WTC11 (cell line): Measurements from ENCODE around the gene EHBP1L1. TPM values are rescaled to one million over a fixed set of nuclear protein-coding genes. Genes with fewer than 3 reads are reported as not detected.

ENCODE experiments used
- ATAC-seq: fragments of 200-7000 bp; cut with Tn5 transposase; 2 replicates; pipeline ENCODE4 v1.10.0; 2021; ENCODE audit warnings: mild to moderate bottlenecking, moderate library complexity
- CTCF ChIA-PET: fragments of 300-600 bp; sonication (Branson Sonifier 250); formaldehyde crosslinking; loops from one replicate; lab custom pipeline; 2021; ENCODE audit warnings: antibody characterized with exemption; lab: Charles Lee
- POLR2A ChIA-PET: fragments of 350-600 bp; sonication (Branson Sonifier 250); formaldehyde crosslinking; loops from one replicate; lab custom pipeline; 2021; ENCODE audit warnings: antibody characterized with exemption; lab: Charles Lee
- DNase-seq: peaks from one replicate; pipeline ENCODE4 v3.0.0; 2021; ENCODE audit warnings: low spot score
- H3K27ac Mint-ChIP-seq: 2 replicates; pipeline ENCODE4 v1.8.0; 2021; ENCODE audit warnings: mixed read lengths
- H3K27me3 Mint-ChIP-seq: 2 replicates; pipeline ENCODE4 v1.8.0; 2021; ENCODE audit warnings: low read depth, mild to moderate bottlenecking, moderate library complexity, mixed read lengths
- H3K36me3 Mint-ChIP-seq: 2 replicates; pipeline ENCODE4 v1.8.0; 2021; ENCODE audit warnings: mixed read lengths
- H3K4me1 Mint-ChIP-seq: 2 replicates; pipeline ENCODE4 v1.8.0; 2022; ENCODE audit warnings: mixed read lengths
- H3K4me3 Mint-ChIP-seq: 2 replicates; pipeline ENCODE4 v1.8.0; 2021; ENCODE audit warnings: mild to moderate bottlenecking, moderate library complexity, mixed read lengths
- H3K9me3 Mint-ChIP-seq: 2 replicates; pipeline ENCODE4 v1.8.0; 2021; ENCODE audit warnings: mixed read lengths
- ATF2 ChIP-seq: sonication (generic); formaldehyde crosslinking; IDR thresholded peaks from 2 replicates; pipeline ENCODE4 v1.8.1; 2022; ENCODE audit warnings: low read depth, missing genetic modification reagents, borderline replicate concordance
- CREM ChIP-seq: sonication (generic); formaldehyde crosslinking; IDR thresholded peaks from 2 replicates; pipeline ENCODE4 v1.8.1; 2022; ENCODE audit warnings: mild to moderate bottlenecking, missing genetic modification reagents, moderate library complexity
- E2F1 ChIP-seq: sonication (generic); formaldehyde crosslinking; IDR thresholded peaks from 2 replicates; pipeline ENCODE4 v1.8.0; 2022; ENCODE audit warnings: mild to moderate bottlenecking, missing genetic modification reagents
- ELF4 ChIP-seq: sonication (generic); formaldehyde crosslinking; IDR thresholded peaks from 2 replicates; pipeline ENCODE4 v1.8.1; 2022; ENCODE audit warnings: low read depth, mild to moderate bottlenecking, moderate library complexity, missing genetic modification reagents
- ETV6 ChIP-seq: sonication (generic); formaldehyde crosslinking; IDR thresholded peaks from 2 replicates; pipeline ENCODE4 v1.8.1; 2022; ENCODE audit warnings: mild to moderate bottlenecking, missing genetic modification reagents
- GABPB1 ChIP-seq: sonication (generic); formaldehyde crosslinking; IDR thresholded peaks from 2 replicates; pipeline ENCODE4 v1.8.1; 2023; ENCODE audit warnings: mild to moderate bottlenecking, missing genetic modification reagents
- SMAD4 ChIP-seq: sonication (generic); formaldehyde crosslinking; IDR thresholded peaks from 2 replicates; pipeline ENCODE4 v1.8.0; 2022; ENCODE audit warnings: mild to moderate bottlenecking, missing genetic modification reagents
- SOX15 ChIP-seq: fragments of 250-450 bp; sonication (Bioruptor Pico); IDR thresholded peaks from 2 replicates; pipeline ENCODE4 v1.9.0; 2021; ENCODE audit warnings: mild to moderate bottlenecking
- ZBTB21 ChIP-seq: sonication (generic); formaldehyde crosslinking; IDR thresholded peaks from 2 replicates; pipeline ENCODE4 v1.8.1; 2023; ENCODE audit warnings: mild to moderate bottlenecking, missing genetic modification reagents, borderline replicate concordance
- ZNF232 ChIP-seq: sonication (generic); formaldehyde crosslinking; IDR thresholded peaks from 2 replicates; pipeline ENCODE4 v1.8.0; 2022; ENCODE audit warnings: mild to moderate bottlenecking, missing genetic modification reagents
- total RNA-seq: library from RNA; stranded (reverse); gene quantifications from 3 replicates; pipeline ENCODE4 v1.2.3, GENCODE V29; 2021
- TF ChIP-seq, protein P1 (sequence below): sonication (generic); formaldehyde crosslinking; IDR thresholded peaks from 2 replicates; pipeline ENCODE4 v1.8.0; 2022; ENCODE audit warnings: mild to moderate bottlenecking, missing genetic modification reagents
- TF ChIP-seq, protein P2 (sequence below): fragments of 250-450 bp; sonication (Bioruptor Pico); conservative IDR thresholded peaks from 2 replicates; pipeline ENCODE4 v1.9.0; 2021; ENCODE audit warnings: mild to moderate bottlenecking
- TF ChIP-seq, protein P3 (sequence below): sonication (generic); formaldehyde crosslinking; IDR thresholded peaks from 2 replicates; pipeline ENCODE4 v1.8.1; 2022; ENCODE audit warnings: mild to moderate bottlenecking, missing genetic modification reagents, moderate library complexity, borderline replicate concordance
- TF ChIP-seq, protein P4 (sequence below): fragments of 200-600 bp; IDR thresholded peaks from 2 replicates; pipeline ENCODE4 v1.8.0; 2022; ENCODE audit warnings: antibody characterized with exemption
- TF ChIP-seq, protein P5 (sequence below): sonication (generic); formaldehyde crosslinking; IDR thresholded peaks from 2 replicates; pipeline ENCODE4 v1.8.1; 2023; ENCODE audit warnings: mild to moderate bottlenecking, missing genetic modification reagents, borderline replicate concordance

The EHBP1L1 gene
- total RNA-seq, 1 experiment from 2014 or later = 11.8 TPM

DNA sequence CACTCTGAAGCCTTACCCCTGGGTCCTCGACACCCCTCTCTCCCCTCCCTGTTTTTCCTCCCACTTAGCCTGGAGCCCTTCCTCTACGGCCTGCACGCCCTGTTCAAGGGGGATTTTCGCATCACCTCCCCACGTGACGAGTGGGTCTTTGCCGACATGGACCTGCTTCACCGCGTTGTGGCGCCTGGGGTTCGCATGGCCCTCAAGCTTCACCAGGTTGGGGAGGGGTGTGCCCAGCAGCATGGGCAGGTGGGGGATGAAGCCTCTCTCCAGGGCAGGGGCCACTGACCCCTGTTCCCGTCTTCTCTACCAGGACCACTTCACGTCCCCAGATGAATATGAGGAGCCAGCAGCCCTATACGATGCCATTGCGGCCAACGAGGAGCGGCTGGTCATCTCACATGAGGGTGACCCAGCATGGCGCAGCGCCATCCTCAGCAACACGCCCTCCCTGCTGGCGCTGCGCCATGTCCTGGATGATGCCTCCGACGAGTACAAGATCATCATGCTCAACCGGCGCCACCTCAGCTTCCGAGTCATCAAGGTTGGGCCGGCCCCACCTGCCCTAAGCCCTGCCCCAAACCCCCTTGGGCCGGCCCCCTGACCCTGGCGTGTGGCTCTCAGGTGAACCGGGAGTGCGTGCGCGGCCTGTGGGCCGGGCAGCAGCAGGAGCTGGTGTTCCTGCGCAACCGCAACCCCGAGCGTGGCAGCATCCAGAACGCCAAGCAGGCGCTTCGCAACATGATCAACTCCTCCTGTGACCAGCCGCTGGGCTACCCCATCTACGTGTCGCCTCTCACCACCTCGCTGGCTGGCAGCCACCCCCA lies 59.3 kb downstream of the EHBP1L1 start:
- no peak overlapping the region for H3K27ac Mint-ChIP-seq
- peaks cover 14% of the 10 kb centered on the region for H3K36me3 Mint-ChIP-seq
- H3K4me1 Mint-ChIP-seq = peaks cover 16% of the 10 kb centered on the region
- ChIA-PET POLR2A (no interaction called here), CTCF (no interaction called here)
- no peak overlapping the region for H3K4me3 Mint-ChIP-seq
- TF ChIP-seq E2F1 (CRISPR knock-in tag) (no peak), ZNF232 (CRISPR knock-in tag) (no peak), SOX15 (no peak), GABPB1 (CRISPR knock-in tag) (no peak), CREM (no peak), ETV6 (no peak), ELF4 (no peak), SMAD4 (no peak), ATF2 (no peak), ZBTB21 (no peak)
- TF ChIP-seq, protein P1, sequence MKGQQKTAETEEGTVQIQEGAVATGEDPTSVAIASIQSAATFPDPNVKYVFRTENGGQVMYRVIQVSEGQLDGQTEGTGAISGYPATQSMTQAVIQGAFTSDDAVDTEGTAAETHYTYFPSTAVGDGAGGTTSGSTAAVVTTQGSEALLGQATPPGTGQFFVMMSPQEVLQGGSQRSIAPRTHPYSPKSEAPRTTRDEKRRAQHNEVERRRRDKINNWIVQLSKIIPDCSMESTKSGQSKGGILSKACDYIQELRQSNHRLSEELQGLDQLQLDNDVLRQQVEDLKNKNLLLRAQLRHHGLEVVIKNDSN (CRISPR knock-in tag) = no peak
- TF ChIP-seq, protein P2, sequence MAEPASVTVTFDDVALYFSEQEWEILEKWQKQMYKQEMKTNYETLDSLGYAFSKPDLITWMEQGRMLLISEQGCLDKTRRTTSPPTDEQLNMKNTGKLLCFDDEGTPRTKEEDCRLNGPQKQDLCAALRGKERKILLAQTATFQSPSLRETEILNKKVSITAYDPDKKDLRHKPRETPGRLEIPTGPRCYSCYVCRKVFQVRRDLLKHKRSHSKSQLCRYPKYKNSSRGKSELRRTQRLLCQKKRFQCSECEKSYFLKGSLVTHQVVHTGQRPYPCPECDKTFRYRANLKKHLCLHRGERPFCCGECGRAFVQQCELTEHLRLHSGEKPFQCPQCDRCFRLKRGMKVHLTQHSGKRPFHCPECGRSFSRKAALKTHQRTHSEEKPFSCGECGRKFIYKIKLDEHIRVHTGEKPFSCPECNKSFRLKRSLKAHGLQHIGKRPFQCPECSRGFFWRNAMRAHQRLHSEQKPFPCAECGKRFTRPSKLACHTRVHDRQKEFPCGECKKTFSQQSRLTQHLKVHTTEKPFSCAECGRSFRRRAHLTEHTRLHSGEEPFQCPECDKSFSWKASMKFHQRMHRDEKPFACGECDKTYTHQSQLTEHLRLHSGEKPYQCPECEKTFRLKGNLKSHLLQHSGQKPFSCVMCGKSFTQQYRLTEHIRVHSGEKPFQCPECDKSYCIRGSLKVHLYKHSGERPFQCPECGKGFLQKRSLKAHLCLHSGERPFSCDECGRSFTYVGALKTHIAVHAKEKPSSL (CRISPR knock-in tag) = no peak
- TF ChIP-seq, protein P3, sequence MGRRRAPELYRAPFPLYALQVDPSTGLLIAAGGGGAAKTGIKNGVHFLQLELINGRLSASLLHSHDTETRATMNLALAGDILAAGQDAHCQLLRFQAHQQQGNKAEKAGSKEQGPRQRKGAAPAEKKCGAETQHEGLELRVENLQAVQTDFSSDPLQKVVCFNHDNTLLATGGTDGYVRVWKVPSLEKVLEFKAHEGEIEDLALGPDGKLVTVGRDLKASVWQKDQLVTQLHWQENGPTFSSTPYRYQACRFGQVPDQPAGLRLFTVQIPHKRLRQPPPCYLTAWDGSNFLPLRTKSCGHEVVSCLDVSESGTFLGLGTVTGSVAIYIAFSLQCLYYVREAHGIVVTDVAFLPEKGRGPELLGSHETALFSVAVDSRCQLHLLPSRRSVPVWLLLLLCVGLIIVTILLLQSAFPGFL = no peak
- TF ChIP-seq, protein P4, sequence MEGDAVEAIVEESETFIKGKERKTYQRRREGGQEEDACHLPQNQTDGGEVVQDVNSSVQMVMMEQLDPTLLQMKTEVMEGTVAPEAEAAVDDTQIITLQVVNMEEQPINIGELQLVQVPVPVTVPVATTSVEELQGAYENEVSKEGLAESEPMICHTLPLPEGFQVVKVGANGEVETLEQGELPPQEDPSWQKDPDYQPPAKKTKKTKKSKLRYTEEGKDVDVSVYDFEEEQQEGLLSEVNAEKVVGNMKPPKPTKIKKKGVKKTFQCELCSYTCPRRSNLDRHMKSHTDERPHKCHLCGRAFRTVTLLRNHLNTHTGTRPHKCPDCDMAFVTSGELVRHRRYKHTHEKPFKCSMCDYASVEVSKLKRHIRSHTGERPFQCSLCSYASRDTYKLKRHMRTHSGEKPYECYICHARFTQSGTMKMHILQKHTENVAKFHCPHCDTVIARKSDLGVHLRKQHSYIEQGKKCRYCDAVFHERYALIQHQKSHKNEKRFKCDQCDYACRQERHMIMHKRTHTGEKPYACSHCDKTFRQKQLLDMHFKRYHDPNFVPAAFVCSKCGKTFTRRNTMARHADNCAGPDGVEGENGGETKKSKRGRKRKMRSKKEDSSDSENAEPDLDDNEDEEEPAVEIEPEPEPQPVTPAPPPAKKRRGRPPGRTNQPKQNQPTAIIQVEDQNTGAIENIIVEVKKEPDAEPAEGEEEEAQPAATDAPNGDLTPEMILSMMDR = no peak
- TF ChIP-seq, protein P5, sequence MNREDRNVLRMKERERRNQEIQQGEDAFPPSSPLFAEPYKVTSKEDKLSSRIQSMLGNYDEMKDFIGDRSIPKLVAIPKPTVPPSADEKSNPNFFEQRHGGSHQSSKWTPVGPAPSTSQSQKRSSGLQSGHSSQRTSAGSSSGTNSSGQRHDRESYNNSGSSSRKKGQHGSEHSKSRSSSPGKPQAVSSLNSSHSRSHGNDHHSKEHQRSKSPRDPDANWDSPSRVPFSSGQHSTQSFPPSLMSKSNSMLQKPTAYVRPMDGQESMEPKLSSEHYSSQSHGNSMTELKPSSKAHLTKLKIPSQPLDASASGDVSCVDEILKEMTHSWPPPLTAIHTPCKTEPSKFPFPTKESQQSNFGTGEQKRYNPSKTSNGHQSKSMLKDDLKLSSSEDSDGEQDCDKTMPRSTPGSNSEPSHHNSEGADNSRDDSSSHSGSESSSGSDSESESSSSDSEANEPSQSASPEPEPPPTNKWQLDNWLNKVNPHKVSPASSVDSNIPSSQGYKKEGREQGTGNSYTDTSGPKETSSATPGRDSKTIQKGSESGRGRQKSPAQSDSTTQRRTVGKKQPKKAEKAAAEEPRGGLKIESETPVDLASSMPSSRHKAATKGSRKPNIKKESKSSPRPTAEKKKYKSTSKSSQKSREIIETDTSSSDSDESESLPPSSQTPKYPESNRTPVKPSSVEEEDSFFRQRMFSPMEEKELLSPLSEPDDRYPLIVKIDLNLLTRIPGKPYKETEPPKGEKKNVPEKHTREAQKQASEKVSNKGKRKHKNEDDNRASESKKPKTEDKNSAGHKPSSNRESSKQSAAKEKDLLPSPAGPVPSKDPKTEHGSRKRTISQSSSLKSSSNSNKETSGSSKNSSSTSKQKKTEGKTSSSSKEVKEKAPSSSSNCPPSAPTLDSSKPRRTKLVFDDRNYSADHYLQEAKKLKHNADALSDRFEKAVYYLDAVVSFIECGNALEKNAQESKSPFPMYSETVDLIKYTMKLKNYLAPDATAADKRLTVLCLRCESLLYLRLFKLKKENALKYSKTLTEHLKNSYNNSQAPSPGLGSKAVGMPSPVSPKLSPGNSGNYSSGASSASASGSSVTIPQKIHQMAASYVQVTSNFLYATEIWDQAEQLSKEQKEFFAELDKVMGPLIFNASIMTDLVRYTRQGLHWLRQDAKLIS (CRISPR knock-in tag) = no peak
- ATAC-seq = no peak
- H3K9me3 Mint-ChIP-seq = no peaks in the 10 kb centered on the region
- no peaks in the 10 kb centered on the region for H3K27me3 Mint-ChIP-seq
- DNase-seq = no peak
